Brain microvascular endothelial cell (primary cell): ENCODE measurements around the gene BRD3.

ENCODE experiments used
- DNase-seq: peaks from one replicate; pipeline ENCODE4 v3.0.0-alpha.2; 2020
- H3K27ac ChIP-seq: fragments of 250-450 bp; sonication (Bioruptor Pico); 2 replicates; pipeline ENCODE4 v1.5.1; 2020; ENCODE audit warnings: mild to moderate bottlenecking, moderate library complexity
- H3K27me3 ChIP-seq: fragments of 250-450 bp; sonication (Bioruptor Pico); replicated peaks from 2 replicates; pipeline ENCODE4 v1.5.1; 2020; ENCODE audit warnings: mild to moderate bottlenecking
- H3K36me3 ChIP-seq: fragments of 250-450 bp; sonication (Bioruptor Pico); replicated peaks from 2 replicates; pipeline ENCODE4 v1.5.1; 2020; ENCODE audit warnings: mild to moderate bottlenecking
- H3K4me3 ChIP-seq: 2 replicates; pipeline ENCODE4 v1.5.1; 2011; ENCODE audit warnings: low read depth, mild to moderate bottlenecking, control low read depth, low read length, moderate library complexity
- in situ Hi-C: cut with HindIII; loops from 2 replicates; pipeline ENCODE4 v1.10.0; 2017; ENCODE audit warnings: low sequenced_read_pairs, low pct_ligation_motif_present
- TF ChIP-seq, protein P1 (sequence below): IDR thresholded peaks from 2 replicates; pipeline ENCODE4 v1.5.1; 2011; ENCODE audit warnings: low read depth, mild to moderate bottlenecking, moderate library complexity, low read length, control low read depth, inconsistent platforms; ENCODE audit errors: missing control alignments

BRD3 gene

DNA sequence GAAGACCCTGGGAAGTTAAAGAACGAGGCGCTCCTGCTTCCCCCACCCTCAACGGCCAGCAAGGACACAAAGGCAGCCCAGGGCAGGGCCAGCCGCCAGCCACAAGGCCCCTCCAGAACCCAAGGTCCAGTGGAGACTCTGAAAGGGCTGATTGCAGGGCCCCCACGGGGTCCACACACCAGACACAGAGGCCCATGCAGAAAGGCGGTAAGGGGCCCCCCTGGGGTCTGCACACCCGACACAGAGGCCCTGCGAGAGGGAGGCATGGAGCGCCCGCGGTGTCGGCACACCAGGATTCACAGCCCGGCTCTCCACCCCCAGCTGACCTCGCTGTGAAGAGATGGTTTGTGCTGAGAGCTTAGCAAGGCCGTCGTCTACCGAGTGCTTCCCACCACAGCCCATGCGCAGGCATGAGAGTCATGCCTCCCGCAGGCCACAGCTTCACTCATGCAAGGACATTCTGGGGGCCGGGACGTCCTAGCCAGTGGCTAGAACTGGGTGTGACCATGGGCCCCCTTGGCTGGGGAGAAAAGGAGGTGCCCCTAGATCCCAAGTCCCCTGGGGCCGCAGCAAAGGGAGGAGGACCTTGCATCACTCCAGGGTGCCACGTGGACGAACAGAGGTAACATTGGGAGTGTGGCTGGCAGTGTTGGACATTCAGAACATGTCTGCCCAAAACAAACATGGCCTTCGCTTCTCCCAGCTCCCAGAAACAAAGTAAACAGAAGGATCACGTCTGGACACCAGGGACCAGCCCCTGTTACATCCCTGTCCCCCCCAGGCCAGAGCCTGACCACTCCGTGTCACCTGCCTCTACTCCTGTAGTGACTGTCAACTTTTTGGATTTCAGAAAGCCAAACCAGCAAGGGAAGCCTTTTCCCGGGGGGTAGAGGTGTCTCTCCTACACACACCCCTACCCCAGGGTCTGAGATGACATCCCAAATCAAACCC lies 9.8 kb downstream of the BRD3 start:
- in situ Hi-C loops: no loop called here
- H3K4me3 ChIP-seq: no peak overlapping the region
- no peaks in the 10 kb centered on the region for H3K27me3 ChIP-seq
- no peak overlapping the region for H3K27ac ChIP-seq
- TF ChIP-seq, protein P1, sequence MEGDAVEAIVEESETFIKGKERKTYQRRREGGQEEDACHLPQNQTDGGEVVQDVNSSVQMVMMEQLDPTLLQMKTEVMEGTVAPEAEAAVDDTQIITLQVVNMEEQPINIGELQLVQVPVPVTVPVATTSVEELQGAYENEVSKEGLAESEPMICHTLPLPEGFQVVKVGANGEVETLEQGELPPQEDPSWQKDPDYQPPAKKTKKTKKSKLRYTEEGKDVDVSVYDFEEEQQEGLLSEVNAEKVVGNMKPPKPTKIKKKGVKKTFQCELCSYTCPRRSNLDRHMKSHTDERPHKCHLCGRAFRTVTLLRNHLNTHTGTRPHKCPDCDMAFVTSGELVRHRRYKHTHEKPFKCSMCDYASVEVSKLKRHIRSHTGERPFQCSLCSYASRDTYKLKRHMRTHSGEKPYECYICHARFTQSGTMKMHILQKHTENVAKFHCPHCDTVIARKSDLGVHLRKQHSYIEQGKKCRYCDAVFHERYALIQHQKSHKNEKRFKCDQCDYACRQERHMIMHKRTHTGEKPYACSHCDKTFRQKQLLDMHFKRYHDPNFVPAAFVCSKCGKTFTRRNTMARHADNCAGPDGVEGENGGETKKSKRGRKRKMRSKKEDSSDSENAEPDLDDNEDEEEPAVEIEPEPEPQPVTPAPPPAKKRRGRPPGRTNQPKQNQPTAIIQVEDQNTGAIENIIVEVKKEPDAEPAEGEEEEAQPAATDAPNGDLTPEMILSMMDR: no peak
- no peak for DNase-seq
- H3K36me3 ChIP-seq: peaks cover under 1% of the 10 kb centered on the region

- Histone ChIP-seq H3K27me3 (no peaks in the 10 kb centered on the region), H3K4me3 (no peak overlapping the region), H3K27ac (no peak overlapping the region), H3K36me3 (peaks cover 7% of the 10 kb centered on the region)
- TF ChIP-seq, protein P1: no peak
- DNase-seq: no peak
- in situ Hi-C loops: no loop called here
Measured at GRCh38 chr9:134057307-134057657, 10.5 kb downstream of the BRD3 start.

GRCh38 chr9:134056483-134057306 lies 11.1 kb downstream of the BRD3 start:
- TF ChIP-seq, protein P1: no peak
- Histone ChIP-seq H3K27me3 (no peaks in the 10 kb centered on the region), H3K27ac (no peak overlapping the region), H3K4me3 (no peak overlapping the region), H3K36me3 (peaks cover 10% of the 10 kb centered on the region)
- no peak for DNase-seq
- in situ Hi-C loops: no loop called here

- no peak for DNase-seq
- no peak overlapping the region for H3K4me3 ChIP-seq
- peaks cover 11% of the 10 kb centered on the region for H3K36me3 ChIP-seq
- in situ Hi-C loops: no loop called here
- H3K27me3 ChIP-seq: no peaks in the 10 kb centered on the region
- no peak overlapping the region for H3K27ac ChIP-seq
- TF ChIP-seq, protein P1: no peak
Measured at GRCh38 chr9:134055981-134056461, 11.8 kb downstream of the BRD3 start.

GRCh38 chr9:134054891-134055811 lies 12.7 kb downstream of the BRD3 start:
- DNase-seq: no peak
- in situ Hi-C loops: no loop called here
- H3K27ac ChIP-seq: no peak overlapping the region
- H3K36me3 ChIP-seq: peaks cover 20% of the 10 kb centered on the region
- H3K4me3 ChIP-seq: no peak overlapping the region
- H3K27me3 ChIP-seq: no peaks in the 10 kb centered on the region
- TF ChIP-seq, protein P1: no peak
